ENCODE measurements around the gene KRT4. TPM values are rescaled to one million over a fixed set of nuclear protein-coding genes. Genes with fewer than 3 reads are reported as not detected.

Gene KRT4
- total RNA-seq, 1 experiment from 2014 or later = not detected

DNA sequence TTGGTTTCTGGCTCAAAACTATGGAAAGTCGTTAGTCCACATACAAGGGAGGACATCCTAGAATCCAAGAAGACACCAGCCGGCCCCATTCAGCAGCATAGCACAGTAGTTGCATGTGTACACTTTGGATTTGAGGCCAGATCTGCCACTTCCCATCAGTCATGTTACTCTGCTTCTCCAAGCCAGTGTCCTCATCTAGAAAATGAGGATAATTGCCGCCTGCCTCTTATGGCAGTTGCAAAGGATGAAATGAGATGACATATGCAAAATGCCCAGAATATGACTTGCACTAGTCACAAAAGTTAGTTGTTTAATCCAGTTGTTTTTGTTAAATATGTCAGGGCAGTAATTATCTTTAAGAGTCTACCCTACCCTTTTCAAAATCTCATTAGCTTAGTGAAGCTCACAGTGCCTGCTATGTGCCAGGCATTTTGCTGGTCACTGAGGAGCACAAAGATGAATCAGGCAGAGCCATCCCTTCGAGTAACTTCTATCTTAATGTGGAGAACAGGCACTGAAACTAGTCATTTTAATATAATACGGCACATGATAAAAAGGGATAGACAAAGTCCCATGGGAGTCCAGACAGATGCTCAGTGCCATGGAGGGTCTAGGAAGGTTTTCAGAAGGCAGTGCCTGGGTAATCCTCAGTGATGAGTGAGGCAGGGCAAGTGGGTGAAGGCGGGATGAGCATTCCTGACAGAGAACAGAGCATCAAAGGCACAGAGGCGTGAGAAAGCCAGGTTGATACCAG, 30.2 kb downstream of the KRT4 start:
- Histone ChIP-seq H3K79me1 (ENCODE audit: insufficient read depth, low read depth, low read length, poor library complexity, severe bottlenecking) (no peaks in the 10 kb centered on the region), H3T11ph (ENCODE audit: low read length) (no peak overlapping the region), H2BK20ac (ENCODE audit: low read depth, low read length, poor library complexity, severe bottlenecking) (no peak overlapping the region), H4K8ac (replicated peaks; ENCODE audit: insufficient read length, low read depth, low read length) (no peak overlapping the region), H3K79me2 (ENCODE audit: insufficient read depth, low read length) (no peaks in the 10 kb centered on the region), H3K4me1 (ENCODE audit: insufficient read depth, low read length) (no peaks in the 10 kb centered on the region), H3K23ac (ENCODE audit: insufficient read length, low read depth, low read length) (no peak overlapping the region), H3K27ac (ENCODE audit: insufficient read length, low read depth, low read length) (no peak overlapping the region), H3K9ac (ENCODE audit: extremely low read depth, insufficient read length, low read length) (no peak overlapping the region), H4K91ac (ENCODE audit: insufficient read length, low read depth, low read length) (no peak overlapping the region), H4K5ac (ENCODE audit: insufficient read length, low read depth, low read length) (no peak overlapping the region), H2AK5ac (ENCODE audit: insufficient read length, low read length) (no peak overlapping the region), H2BK12ac (ENCODE audit: insufficient read length, low read depth, low read length) (no peak overlapping the region), H3K23me2 (ENCODE audit: insufficient read length, low read depth, low read length, poor library complexity, severe bottlenecking) (no peaks in the 10 kb centered on the region), H3K18ac (ENCODE audit: insufficient read length, low read depth, low read length) (no peak overlapping the region), H3K9me3 (ENCODE audit: control insufficient read depth, low read depth, low read length) (no peaks in the 10 kb centered on the region), H3K4me2 (ENCODE audit: insufficient read depth, insufficient read length, low read length) (no peak overlapping the region), H3K14ac (ENCODE audit: insufficient read depth, low read length) (no peak overlapping the region), H2BK15ac (ENCODE audit: low read depth, low read length) (no peak overlapping the region), H3K4ac (ENCODE audit: low read depth, low read length) (no peak overlapping the region), H2BK5ac (ENCODE audit: insufficient read length, low read length) (no peak overlapping the region), H4K20me1 (ENCODE audit: control insufficient read depth, insufficient read depth, insufficient read length) (no peaks in the 10 kb centered on the region), H3K27me3 (ENCODE audit: insufficient read depth, low read length) (no peaks in the 10 kb centered on the region), H2AFZ (ENCODE audit: low read length) (no peak overlapping the region), H2BK120ac (ENCODE audit: low read depth, low read length, poor library complexity, severe bottlenecking) (no peak overlapping the region), H3K56ac (ENCODE audit: insufficient read length, low read depth, low read length) (no peak overlapping the region)
- TF ChIP-seq, protein P1, sequence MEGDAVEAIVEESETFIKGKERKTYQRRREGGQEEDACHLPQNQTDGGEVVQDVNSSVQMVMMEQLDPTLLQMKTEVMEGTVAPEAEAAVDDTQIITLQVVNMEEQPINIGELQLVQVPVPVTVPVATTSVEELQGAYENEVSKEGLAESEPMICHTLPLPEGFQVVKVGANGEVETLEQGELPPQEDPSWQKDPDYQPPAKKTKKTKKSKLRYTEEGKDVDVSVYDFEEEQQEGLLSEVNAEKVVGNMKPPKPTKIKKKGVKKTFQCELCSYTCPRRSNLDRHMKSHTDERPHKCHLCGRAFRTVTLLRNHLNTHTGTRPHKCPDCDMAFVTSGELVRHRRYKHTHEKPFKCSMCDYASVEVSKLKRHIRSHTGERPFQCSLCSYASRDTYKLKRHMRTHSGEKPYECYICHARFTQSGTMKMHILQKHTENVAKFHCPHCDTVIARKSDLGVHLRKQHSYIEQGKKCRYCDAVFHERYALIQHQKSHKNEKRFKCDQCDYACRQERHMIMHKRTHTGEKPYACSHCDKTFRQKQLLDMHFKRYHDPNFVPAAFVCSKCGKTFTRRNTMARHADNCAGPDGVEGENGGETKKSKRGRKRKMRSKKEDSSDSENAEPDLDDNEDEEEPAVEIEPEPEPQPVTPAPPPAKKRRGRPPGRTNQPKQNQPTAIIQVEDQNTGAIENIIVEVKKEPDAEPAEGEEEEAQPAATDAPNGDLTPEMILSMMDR (conservative IDR thresholded peaks at IDR 0.05) = no peak
- Mint-ChIP-seq H3K36me3 (ENCODE audit: insufficient read depth in 1 of 3, low read depth in 3 of 3) (no peaks in the 10 kb centered on the region), H3K27me3 (ENCODE audit: low read depth) (peaks cover 27% of the 10 kb centered on the region), H3K4me1 (no peaks in the 10 kb centered on the region), H3K27ac (no peak overlapping the region), H3K4me3 (no peak overlapping the region), H3K9me3 (peaks cover 0 to 2% of the 10 kb centered on the region in 2 experiments; a peak in 1 of 5 replicates)
- no CpG with 5 or more reads among the region's 7 CpGs for WGBS (ENCODE audit: extremely low coverage, insufficient read length, low lambda C conversion rate)
- DNase-seq = no peak

All from H9 (cell line).